GM12891 (cell line): ENCODE measurements around the gene KIF18A.

ENCODE experiments used
- DNase-seq: peaks from one replicate; pipeline ENCODE4 v3.0.0; 2011; ENCODE audit warnings: low spot score; ENCODE audit not compliant: insufficient read length
- FAIRE-seq: peaks from 2 replicates; lab custom pipeline; 2011; peaks lifted over from hg19 to GRCh38; lab: Jason Lieb, UNC
- PAX5 ChIP-seq: IDR thresholded peaks from 2 replicates; pipeline ENCODE4 v1.6.1; 2011; ENCODE audit warnings: low read length, moderate library complexity, mild to moderate bottlenecking; ENCODE audit not compliant: insufficient read depth, severe bottlenecking
- POLR2A ChIP-seq: IDR thresholded peaks from 2 replicates; pipeline ENCODE4 v1.6.1; 2011; ENCODE audit warnings: low read depth, low read length, control low read depth
- POLR2AphosphoS5 ChIP-seq: IDR thresholded peaks from 2 replicates; pipeline ENCODE4 v1.6.1; 2011; ENCODE audit warnings: low read depth, low read length, control low read depth
- POU2F2 ChIP-seq: IDR thresholded peaks from 2 replicates; pipeline ENCODE4 v1.6.1; 2011; ENCODE audit warnings: low read depth, mild to moderate bottlenecking, control low read depth, low read length, moderate library complexity
- SPI1 ChIP-seq: IDR thresholded peaks from 2 replicates; pipeline ENCODE4 v1.6.1; 2011; ENCODE audit warnings: low read depth, low read length, control low read depth
- TAF1 ChIP-seq: IDR thresholded peaks from 2 replicates; pipeline ENCODE4 v1.6.1; 2011; ENCODE audit warnings: low read depth, low read length, control low read depth

KIF18A gene

GRCh38 chr11:28133146-28133545 lies 25.2 kb upstream of the KIF18A start:
- DNase-seq (no peak), FAIRE-seq (no peak)
- no peak for TF ChIP-seq POU2F2
- no peak for TF ChIP-seq PAX5
- TF ChIP-seq SPI1, result no peak
- TF ChIP-seq POLR2A, result no peak
- no peak for TF ChIP-seq POLR2AphosphoS5
- TF ChIP-seq TAF1, result no peak

DNA sequence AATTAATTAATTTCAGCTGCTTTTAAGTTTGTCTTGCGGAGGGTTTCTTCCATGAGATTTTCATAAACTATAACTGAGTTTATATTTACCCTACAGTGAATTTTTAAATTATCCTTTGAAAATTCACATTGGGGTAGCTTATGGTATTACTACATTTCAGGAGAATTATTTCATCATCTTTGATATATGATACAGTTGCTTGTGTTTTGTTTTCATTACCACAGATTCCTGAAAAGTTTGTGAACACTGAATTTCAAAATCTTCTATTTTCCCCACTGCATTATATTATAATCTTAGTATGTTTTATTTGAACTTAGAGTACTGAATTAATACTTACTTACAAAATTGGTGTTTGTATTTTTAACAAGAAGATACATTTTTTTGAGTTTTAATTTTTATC lies 24.6 kb upstream of the KIF18A start:
- DNase-seq (no peak), FAIRE-seq (no peak)
- no peak for TF ChIP-seq TAF1

DNA sequence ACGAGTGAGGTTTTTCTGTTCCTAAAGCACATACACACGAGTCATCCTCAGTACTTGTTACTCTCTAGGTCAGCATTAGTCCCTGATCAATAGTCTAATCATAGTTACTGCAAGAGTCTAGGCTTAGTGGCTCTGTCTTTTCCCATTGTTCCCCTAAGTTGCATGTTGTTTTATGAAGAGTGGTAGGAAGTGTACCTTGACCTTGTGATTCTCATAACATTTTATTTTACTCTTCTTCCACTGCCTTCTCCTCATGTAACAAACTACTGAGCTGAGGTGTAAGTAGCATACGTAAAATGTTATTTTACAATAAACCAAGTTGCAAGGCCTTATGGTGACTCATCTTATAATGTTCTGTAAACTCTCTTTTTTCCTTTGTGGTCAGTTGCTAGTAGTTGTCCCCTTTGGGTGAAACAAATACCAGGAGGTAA lies 15.2 kb upstream of the KIF18A start:
- DNase-seq, result no peak
- no peak for FAIRE-seq
- TF ChIP-seq PAX5 (no peak), POLR2A (no peak), POLR2AphosphoS5 (no peak), SPI1 (no peak), TAF1 (no peak), POU2F2 (no peak)

- TF ChIP-seq POLR2AphosphoS5 (no peak), POLR2A (no peak), SPI1 (no peak), PAX5 (no peak), TAF1 (no peak), POU2F2 (no peak)
- FAIRE-seq (no peak), DNase-seq (no peak)
Measured at GRCh38 chr11:28117712-28118111, 9.8 kb upstream of the KIF18A start.

DNA sequence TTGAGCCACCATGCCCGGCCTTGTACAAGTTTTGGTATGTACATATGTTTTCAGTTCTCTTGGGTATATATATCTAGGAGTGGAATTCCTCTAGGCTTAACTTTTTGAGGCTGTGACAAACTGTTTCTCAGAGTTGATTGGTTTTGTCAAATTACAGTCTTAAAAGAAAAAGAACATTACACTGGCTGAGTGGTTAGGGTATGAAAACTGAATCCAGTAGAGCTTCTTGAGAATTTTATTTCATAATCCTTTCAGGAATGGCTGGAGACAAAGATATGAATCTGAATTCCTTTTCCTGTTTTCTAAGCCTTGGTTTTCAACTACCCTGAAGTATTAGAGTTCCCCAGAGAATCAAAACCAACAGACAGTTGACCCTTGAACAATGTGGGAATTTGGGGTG lies 6.8 kb upstream of the KIF18A start:
- DNase-seq (no peak), FAIRE-seq (no peak)
- TF ChIP-seq POLR2A (no peak), TAF1 (no peak)

DNA sequence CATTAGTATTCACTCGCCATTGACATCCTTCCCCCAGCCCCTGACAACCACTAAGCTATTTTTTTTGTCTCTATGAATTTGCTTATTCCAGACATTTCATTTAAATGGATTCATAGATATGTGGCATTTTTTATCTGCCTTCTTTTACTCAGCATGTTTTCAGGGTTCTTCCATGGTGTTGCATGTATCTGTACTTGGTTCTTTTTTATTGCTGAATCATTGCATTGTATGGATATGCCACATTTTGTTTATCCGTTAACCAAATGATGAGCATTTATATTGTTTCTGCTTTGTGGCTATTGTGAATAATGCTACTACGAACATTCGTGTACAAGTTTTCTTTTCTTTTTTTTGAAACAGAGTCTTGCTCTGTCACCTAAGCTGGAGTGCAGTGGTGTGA lies 6.2 kb upstream of the KIF18A start:
- TF ChIP-seq POLR2AphosphoS5, result no peak
- no peak for TF ChIP-seq PAX5
- TF ChIP-seq TAF1, result no peak
- TF ChIP-seq SPI1, result no peak
- no peak for TF ChIP-seq POLR2A
- TF ChIP-seq POU2F2, result no peak
- DNase-seq (no peak), FAIRE-seq (no peak)

- FAIRE-seq (no peak), DNase-seq (no peak)
- TF ChIP-seq TAF1, result no peak
- TF ChIP-seq POU2F2, result no peak
Measured at GRCh38 chr11:28110821-28111200, 2.9 kb upstream of the KIF18A start.

DNA sequence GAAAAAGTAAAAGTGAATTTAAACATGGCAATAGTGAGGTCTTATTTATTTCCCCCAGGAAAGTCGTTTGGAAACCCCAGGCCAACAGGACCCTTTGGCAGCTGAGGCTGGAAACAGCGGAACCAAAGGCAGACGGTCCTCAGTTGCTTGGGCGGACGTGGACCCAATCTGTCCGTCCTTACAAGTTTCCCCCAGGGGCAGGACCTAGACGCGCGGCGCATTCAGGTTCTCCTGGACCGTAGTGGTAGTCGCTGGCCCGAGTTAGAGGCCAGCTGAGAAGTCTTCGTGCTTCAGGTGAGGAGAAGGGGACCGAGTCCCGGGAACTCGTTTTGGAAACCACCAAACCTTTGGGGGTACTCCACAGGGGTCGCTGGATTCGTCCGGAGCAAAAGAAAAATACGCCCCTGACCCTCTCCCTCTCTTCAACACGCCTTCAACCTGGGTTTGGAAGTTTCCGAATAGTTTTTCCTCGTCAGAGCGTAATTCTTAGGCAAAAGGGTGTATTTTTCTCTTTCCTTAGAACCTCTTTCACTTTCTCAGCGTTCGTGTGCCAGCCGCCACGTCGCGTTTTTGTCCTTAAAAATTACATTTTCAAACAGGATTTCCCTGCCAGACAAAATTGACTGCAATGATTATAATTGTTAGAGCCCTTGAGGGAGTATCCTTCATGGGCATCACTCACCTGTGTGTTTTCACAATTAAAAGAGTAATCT lies 2.3 kb upstream of the KIF18A start:
- FAIRE-seq, result peak; percentile 78
- peak; percentile 7 for DNase-seq
- TF ChIP-seq TAF1 (peak; percentile 96), POLR2AphosphoS5 (peak; percentile 81), PAX5 (peak; percentile 39), POU2F2 (peak; percentile 93), SPI1 (no peak), POLR2A (peak; percentile 85)

DNA sequence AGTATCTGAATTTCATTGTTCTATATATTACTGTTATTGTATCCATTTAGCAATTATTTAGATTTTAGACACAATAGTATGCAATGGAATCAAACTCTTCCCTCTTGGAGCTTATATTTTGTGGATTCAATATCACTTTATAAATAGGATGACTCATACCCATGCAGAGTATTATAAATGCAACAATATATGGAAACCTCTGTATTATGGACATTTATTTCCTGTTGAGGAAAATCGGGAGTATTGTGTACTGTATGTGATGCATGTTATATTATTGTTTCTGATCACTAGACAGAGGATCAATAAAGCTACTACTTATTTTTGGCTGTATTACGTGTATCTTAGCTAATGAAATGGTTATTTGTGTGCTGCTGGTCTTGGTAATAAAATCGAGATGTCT lies 1.0 kb upstream of the KIF18A start:
- no peak for FAIRE-seq
- no peak for DNase-seq
- TF ChIP-seq TAF1, result no peak
- TF ChIP-seq POU2F2, result no peak
- TF ChIP-seq PAX5, result no peak
- TF ChIP-seq POLR2AphosphoS5, result no peak
- no peak for TF ChIP-seq POLR2A

DNA sequence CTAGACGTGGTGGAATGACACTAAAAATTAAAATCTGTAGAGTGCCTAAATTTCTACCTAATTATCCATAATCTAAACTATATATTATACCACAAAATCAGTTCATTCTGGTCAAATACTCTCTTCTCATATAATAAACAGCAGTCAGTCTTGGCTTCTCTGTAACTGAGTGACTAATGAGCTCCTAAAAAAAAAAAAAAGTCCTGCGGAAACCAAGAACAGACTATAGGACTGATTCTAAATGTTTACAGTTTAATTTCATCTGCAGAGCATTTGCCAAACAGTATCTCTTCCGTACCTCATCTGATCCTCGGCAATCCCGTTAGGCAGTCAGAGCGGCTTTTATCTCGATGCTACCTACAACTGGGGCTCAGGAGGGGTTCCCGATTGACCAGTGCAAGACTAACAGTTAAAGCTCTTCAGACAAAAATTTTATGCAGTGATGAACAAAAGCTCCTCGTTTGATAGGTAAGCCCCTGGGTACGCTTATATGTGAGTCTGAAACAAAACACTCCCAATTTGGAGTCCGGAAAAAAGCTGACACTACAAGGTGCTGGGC lies 686 bp downstream of the KIF18A start:
- TF ChIP-seq POU2F2 (no peak), TAF1 (no peak), PAX5 (no peak), SPI1 (no peak), POLR2A (no peak), POLR2AphosphoS5 (no peak)
- DNase-seq, result no peak
- FAIRE-seq, result no peak
